HuH-7 (cell line): ENCODE data around the gene LYAR.
A peak's percentile ranks its signal among the peaks of the same experiment; 100 is the strongest.
"Not testable (repeated sequence)": the region's sequence is repeated elsewhere in the genome, so short reads cannot be mapped to it uniquely, and the experiment has no call there.

ENCODE experiments used
- DNase-seq: peaks from one replicate; pipeline ENCODE4 v3.0.0; 2011; ENCODE audit warnings: low spot score

LYAR gene

GRCh38 chr4:4260185-4260751 is 29.7 kb downstream of the LYAR start:
- DNase-seq: peak; percentile 52

- peak; percentile 64 for DNase-seq
Observed at GRCh38 chr4:4259484-4260100, 30.4 kb downstream of the LYAR start.

GRCh38 chr4:4257705-4258104 is 32.2 kb downstream of the LYAR start:
- DNase-seq: not testable (repeated sequence)

GRCh38 chr4:4256799-4257198 is 33.2 kb downstream of the LYAR start:
- DNase-seq: no peak

GRCh38 chr4:4254666-4255065 is 35.3 kb downstream of the LYAR start:
- DNase-seq: no peak

- no peak for DNase-seq
Observed at GRCh38 chr4:4254199-4254598, 35.8 kb downstream of the LYAR start.

GRCh38 chr4:4249866-4250265 is 40.1 kb downstream of the LYAR start:
- DNase-seq: no peak

- DNase-seq: not testable (repeated sequence)
Observed at GRCh38 chr4:4249342-4249741, 40.6 kb downstream of the LYAR start.

GRCh38 chr4:4248885-4249203 is 41.1 kb downstream of the LYAR start:
- DNase-seq: no peak

- peak; percentile 86 for DNase-seq
Observed at GRCh38 chr4:4248029-4248884, 41.7 kb downstream of the LYAR start, which contains the start of gene TMEM128. Gene TMEM128 (minus strand): TSS chr4:4248223. CDS start chr4:4248202, 21 bp downstream.

GRCh38 chr4:4247696-4248028 is 42.3 kb downstream of the LYAR start:
- DNase-seq: no peak

- DNase-seq: no peak
Observed at GRCh38 chr4:4245172-4245571, 44.8 kb downstream of the LYAR start.

GRCh38 chr4:4239551-4239950 is 50.4 kb downstream of the LYAR start:
- DNase-seq: not testable (repeated sequence)

GRCh38 chr4:4233610-4234009 is 56.3 kb downstream of the LYAR start:
- DNase-seq: no peak

GRCh38 chr4:4228356-4228668 is 61.6 kb downstream of the LYAR start:
- no peak for DNase-seq

- DNase-seq: no peak
Observed at GRCh38 chr4:4227510-4228355, 62.2 kb downstream of the LYAR start.

- no peak for DNase-seq
Observed at GRCh38 chr4:4226606-4227438, 63.1 kb downstream of the LYAR start, which contains the start of gene OTOP1. Gene OTOP1 (minus strand): TSS chr4:4226929. CDS start chr4:4226864, 65 bp downstream.

GRCh38 chr4:4225915-4226605 is 63.9 kb downstream of the LYAR start:
- no peak for DNase-seq
